Measurements from ENCODE around the gene CXCL6.

DNA sequence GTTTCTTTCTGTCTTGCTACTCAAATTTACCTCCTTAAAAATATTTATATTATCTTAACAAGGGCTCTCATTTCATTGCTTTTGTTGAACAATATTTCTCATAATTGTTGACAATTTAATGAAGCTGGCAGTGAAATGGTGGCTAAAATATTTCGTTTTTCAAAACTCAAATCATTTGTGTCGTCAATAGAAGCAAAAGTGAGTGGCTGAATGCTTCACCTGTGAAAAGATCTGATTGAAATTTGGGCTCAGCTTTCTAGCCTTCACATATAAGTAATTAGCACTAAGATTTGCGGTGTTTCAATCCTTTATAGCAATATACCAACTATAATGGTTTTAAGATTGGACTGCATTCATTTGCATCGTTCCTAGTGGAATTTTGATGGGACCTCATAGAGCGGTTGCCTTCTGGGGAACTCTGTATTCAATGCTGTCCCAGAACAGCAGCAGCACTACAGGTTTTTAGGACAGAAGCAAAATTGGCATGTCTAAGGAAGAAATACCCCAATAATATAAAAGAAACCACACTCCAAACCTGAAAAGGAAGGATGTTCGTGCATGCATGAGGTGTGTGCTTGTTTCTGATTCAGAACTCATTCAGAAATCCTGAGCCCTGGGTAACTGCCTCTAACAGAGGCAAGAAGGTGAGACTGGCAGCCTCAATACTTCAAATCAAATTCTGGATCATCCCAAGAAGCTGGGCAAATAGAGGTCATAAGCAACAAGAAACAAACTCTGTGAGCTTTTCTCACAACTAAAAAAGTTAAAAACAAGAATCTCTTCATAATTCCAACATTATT lies 35.2 kb downstream of the CXCL6 start:
- TF ChIP-seq, protein P1, sequence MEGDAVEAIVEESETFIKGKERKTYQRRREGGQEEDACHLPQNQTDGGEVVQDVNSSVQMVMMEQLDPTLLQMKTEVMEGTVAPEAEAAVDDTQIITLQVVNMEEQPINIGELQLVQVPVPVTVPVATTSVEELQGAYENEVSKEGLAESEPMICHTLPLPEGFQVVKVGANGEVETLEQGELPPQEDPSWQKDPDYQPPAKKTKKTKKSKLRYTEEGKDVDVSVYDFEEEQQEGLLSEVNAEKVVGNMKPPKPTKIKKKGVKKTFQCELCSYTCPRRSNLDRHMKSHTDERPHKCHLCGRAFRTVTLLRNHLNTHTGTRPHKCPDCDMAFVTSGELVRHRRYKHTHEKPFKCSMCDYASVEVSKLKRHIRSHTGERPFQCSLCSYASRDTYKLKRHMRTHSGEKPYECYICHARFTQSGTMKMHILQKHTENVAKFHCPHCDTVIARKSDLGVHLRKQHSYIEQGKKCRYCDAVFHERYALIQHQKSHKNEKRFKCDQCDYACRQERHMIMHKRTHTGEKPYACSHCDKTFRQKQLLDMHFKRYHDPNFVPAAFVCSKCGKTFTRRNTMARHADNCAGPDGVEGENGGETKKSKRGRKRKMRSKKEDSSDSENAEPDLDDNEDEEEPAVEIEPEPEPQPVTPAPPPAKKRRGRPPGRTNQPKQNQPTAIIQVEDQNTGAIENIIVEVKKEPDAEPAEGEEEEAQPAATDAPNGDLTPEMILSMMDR (IDR thresholded peaks at IDR 0.05): no peak
- no peak for TF ChIP-seq POLR2A (IDR thresholded peaks at IDR 0.05)

Measured in lower leg skin (tissue), 3 donors.